NCI-H1105 treated with DMSO at 0.1 percent for 48 hours (cell line): Measurements from ENCODE around the gene GGN.
A peak's percentile ranks its signal among the peaks of the same experiment; 100 is the strongest.
"Not testable (repeated sequence)": the region's sequence is repeated elsewhere in the genome, so short reads cannot be mapped to it uniquely, and the experiment has no call there.

Experiments used
- DNase-seq: peaks from one replicate; lab custom pipeline; 2025; lab: John Stamatoyannopoulos, UW

GGN gene

GRCh38 chr19:38411041-38411712 is 23.3 kb upstream of the GGN start:
- no peak for DNase-seq

- not testable (repeated sequence) for DNase-seq
These were observed 22.6 kb upstream of the GGN start for GRCh38 chr19:38410407-38410806.

GRCh38 chr19:38409631-38410133 is 21.8 kb upstream of the GGN start:
- DNase-seq: no peak

- DNase-seq: no peak
These were observed 17.4 kb upstream of the GGN start for GRCh38 chr19:38405276-38405675.

GRCh38 chr19:38404858-38405257 is 17.0 kb upstream of the GGN start:
- DNase-seq: no peak

GRCh38 chr19:38402967-38403674 is 15.3 kb upstream of the GGN start, which contains the start of gene FAM98C:
TSS of gene FAM98C (plus strand) at chr19:38403093. CDS start at chr19:38403154, 61 bp downstream.
- peak; percentile 95 for DNase-seq

GRCh38 chr19:38402623-38402966 is 14.8 kb upstream of the GGN start:
- no peak for DNase-seq

- no peak for DNase-seq
These were observed 13.3 kb upstream of the GGN start for GRCh38 chr19:38401148-38401547.

- no peak for DNase-seq
These were observed 12.5 kb upstream of the GGN start for GRCh38 chr19:38400361-38400760.

- no peak for DNase-seq
These were observed 11.7 kb upstream of the GGN start for GRCh38 chr19:38399537-38399936.

GRCh38 chr19:38399081-38399480 is 11.2 kb upstream of the GGN start:
- DNase-seq: no peak

GRCh38 chr19:38395381-38396114 is 7.7 kb upstream of the GGN start:
- DNase-seq: no peak

- DNase-seq: peak; percentile 66
These were observed 6.7 kb upstream of the GGN start for GRCh38 chr19:38394488-38394887.

- no peak for DNase-seq
These were observed 5.0 kb upstream of the GGN start for GRCh38 chr19:38392707-38393308.

- DNase-seq: no peak
These were observed 4.2 kb upstream of the GGN start for GRCh38 chr19:38391911-38392464.

- no peak for DNase-seq
These were observed 2.4 kb upstream of the GGN start for GRCh38 chr19:38389957-38390924.

GRCh38 chr19:38389101-38389925 is 1.5 kb upstream of the GGN start:
- peak; percentile 12 for DNase-seq

GRCh38 chr19:38388349-38389100 is 691 bp upstream of the GGN start, which contains the start of gene SPRED3:
TSS of gene SPRED3 (plus strand) at chr19:38388697. CDS start at chr19:38390303, 1,606 bp downstream.
- DNase-seq: peak; percentile 71

GRCh38 chr19:38386971-38387549 is 774 bp downstream of the GGN start:
- no peak for DNase-seq
